Ishikawa (cell line): ENCODE data around the gene C11orf54.

ENCODE experiments used
- CEBPB ChIP-seq: IDR thresholded peaks from 2 replicates; pipeline ENCODE4 v1.6.1; 2012
- CREB1 ChIP-seq: IDR thresholded peaks from 2 replicates; pipeline ENCODE4 v1.6.1; 2012; ENCODE audit warnings: low read depth
- EGR1 ChIP-seq: IDR thresholded peaks from 2 replicates; pipeline ENCODE4 v1.6.1; 2012
- EP300 ChIP-seq: IDR thresholded peaks from 2 replicates; pipeline ENCODE4 v1.6.1; 2012; ENCODE audit warnings: borderline replicate concordance
- FOXM1 ChIP-seq: IDR thresholded peaks from 2 replicates; pipeline ENCODE4 v1.6.1; 2012; ENCODE audit warnings: low read depth, borderline replicate concordance
- MAX ChIP-seq: IDR thresholded peaks from 2 replicates; pipeline ENCODE4 v1.6.1; 2012
- NFIC ChIP-seq: IDR thresholded peaks from 2 replicates; pipeline ENCODE4 v1.6.1; 2012
- RAD21 ChIP-seq: IDR thresholded peaks from 2 replicates; pipeline ENCODE4 v1.6.1; 2012; ENCODE audit warnings: low read depth
- REST ChIP-seq: IDR thresholded peaks from 2 replicates; pipeline ENCODE4 v1.6.1; 2012; ENCODE audit warnings: low read depth, mild to moderate bottlenecking
- TAF1 ChIP-seq: IDR thresholded peaks from 2 replicates; pipeline ENCODE4 v1.6.1; 2012; ENCODE audit warnings: low read depth, mild to moderate bottlenecking
- TCF12 ChIP-seq: IDR thresholded peaks from 2 replicates; pipeline ENCODE4 v1.6.1; 2012; ENCODE audit warnings: low read depth
- TEAD4 ChIP-seq: IDR thresholded peaks from 2 replicates; pipeline ENCODE4 v1.6.1; 2012
- USF1 ChIP-seq: IDR thresholded peaks from 2 replicates; pipeline ENCODE4 v1.6.1; 2012
- YY1 ChIP-seq: IDR thresholded peaks from 2 replicates; pipeline ENCODE4 v1.6.1; 2012; ENCODE audit warnings: low read depth
- ZBTB7A ChIP-seq: IDR thresholded peaks from 2 replicates; pipeline ENCODE4 v1.6.1; 2012; ENCODE audit warnings: low read depth

The C11orf54 gene

GRCh38 chr11:93733474-93733873 lies 8.0 kb upstream of the C11orf54 start:
- no peak for TF ChIP-seq RAD21
- no peak for TF ChIP-seq EP300

- no peak for TF ChIP-seq YY1
These were observed 6.8 kb upstream of the C11orf54 start for GRCh38 chr11:93734427-93735222.

- TF ChIP-seq EGR1 (no peak), TAF1 (no peak), ZBTB7A (no peak), MAX (no peak), FOXM1 (no peak), CEBPB (no peak), TCF12 (no peak), YY1 (no peak), REST (no peak), RAD21 (no peak), CREB1 (no peak), EP300 (no peak), TEAD4 (no peak), USF1 (no peak), NFIC (no peak)
These were observed 5.8 kb upstream of the C11orf54 start for GRCh38 chr11:93735627-93736026.

GRCh38 chr11:93736129-93736528 lies 5.3 kb upstream of the C11orf54 start:
- no peak for TF ChIP-seq CEBPB
- no peak for TF ChIP-seq CREB1
- no peak for TF ChIP-seq NFIC
- no peak for TF ChIP-seq REST
- TF ChIP-seq ZBTB7A, result no peak
- TF ChIP-seq USF1, result no peak
- TF ChIP-seq RAD21, result no peak
- no peak for TF ChIP-seq FOXM1
- no peak for TF ChIP-seq EGR1
- TF ChIP-seq TCF12, result no peak
- TF ChIP-seq EP300, result no peak
- no peak for TF ChIP-seq MAX
- TF ChIP-seq TEAD4, result no peak
- TF ChIP-seq TAF1, result no peak
- TF ChIP-seq YY1, result no peak

- TF ChIP-seq EP300 (no peak), TAF1 (no peak), TCF12 (no peak), USF1 (no peak), ZBTB7A (no peak), YY1 (no peak), REST (no peak), FOXM1 (no peak), CREB1 (no peak), TEAD4 (no peak), NFIC (no peak), RAD21 (no peak), CEBPB (no peak)
These were observed 3.4 kb upstream of the C11orf54 start for GRCh38 chr11:93737904-93738612.
